ENCODE measurements around the gene C4orf51.

C4orf51 gene

DNA sequence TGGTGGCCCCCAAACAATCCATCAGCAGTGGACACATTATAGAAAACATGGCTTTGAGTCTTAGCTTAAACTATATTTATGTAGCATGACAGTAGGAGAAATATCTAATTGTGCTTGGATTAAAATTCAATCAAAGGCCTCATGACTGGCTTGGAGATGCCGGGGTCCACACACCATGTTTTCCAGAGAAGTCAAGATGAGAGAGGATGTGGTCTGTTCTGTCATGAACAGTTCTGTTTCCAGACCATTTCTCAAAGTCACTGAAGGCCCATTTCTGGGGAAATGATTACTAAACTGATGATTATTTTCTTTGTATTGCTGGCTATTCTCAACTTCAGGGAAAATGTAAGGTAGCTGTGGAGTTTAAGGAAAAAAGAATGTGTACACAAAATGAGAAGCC, 76.3 kb downstream of the C4orf51 start:
- DNase-seq (ENCODE audit: insufficient read length, low spot score) (no peak), FAIRE-seq (no peak)
- TF ChIP-seq POLR2A (IDR thresholded peaks at IDR 0.05; ENCODE audit: low read depth, low read length) = no peak

DNA sequence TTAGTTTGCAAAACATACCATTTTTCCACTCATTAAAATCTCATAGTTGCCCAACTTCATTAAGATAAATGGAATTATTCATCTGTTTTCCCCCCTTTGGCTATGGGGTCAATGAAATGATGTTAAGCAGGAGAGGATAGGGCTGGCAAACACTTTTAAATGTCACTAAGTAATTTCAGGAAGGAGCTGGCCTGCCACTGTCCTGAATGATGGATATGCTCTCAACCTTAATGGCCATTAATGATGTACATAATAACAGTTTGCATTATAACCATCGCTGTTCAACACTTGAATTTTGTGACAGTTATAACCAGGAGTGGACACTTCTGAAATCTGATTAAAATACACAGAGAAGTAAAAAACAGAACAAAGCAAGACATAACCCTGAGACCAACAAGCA, 77.2 kb downstream of the C4orf51 start:
- TF ChIP-seq POLR2A (IDR thresholded peaks at IDR 0.05; ENCODE audit: low read depth, low read length) = no peak
- no peak for FAIRE-seq
- no peak for DNase-seq (ENCODE audit: insufficient read length, low spot score)

DNA sequence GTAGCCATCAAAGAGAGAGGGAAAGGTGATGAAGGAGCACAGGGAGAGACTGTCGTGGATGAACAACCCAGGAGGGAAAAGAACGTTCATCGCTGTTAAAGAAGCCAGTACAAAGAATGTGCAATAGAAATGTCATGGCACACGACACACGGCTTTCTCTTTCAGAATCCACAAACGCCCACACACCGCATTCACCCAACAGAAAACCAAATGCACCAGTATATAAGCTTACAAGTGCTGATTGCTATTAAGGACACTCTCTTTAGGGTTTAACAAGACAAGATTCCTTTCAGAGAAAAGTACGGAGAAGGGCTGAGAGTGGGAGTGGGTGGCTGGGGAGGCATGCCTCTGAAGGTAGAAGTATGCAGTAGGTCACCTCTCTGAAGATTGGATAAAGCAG, 80.2 kb downstream of the C4orf51 start:
- FAIRE-seq = no peak
- TF ChIP-seq POLR2A (IDR thresholded peaks at IDR 0.05; ENCODE audit: low read depth, low read length) = no peak
- DNase-seq (ENCODE audit: insufficient read length, low spot score) = no peak

DNA sequence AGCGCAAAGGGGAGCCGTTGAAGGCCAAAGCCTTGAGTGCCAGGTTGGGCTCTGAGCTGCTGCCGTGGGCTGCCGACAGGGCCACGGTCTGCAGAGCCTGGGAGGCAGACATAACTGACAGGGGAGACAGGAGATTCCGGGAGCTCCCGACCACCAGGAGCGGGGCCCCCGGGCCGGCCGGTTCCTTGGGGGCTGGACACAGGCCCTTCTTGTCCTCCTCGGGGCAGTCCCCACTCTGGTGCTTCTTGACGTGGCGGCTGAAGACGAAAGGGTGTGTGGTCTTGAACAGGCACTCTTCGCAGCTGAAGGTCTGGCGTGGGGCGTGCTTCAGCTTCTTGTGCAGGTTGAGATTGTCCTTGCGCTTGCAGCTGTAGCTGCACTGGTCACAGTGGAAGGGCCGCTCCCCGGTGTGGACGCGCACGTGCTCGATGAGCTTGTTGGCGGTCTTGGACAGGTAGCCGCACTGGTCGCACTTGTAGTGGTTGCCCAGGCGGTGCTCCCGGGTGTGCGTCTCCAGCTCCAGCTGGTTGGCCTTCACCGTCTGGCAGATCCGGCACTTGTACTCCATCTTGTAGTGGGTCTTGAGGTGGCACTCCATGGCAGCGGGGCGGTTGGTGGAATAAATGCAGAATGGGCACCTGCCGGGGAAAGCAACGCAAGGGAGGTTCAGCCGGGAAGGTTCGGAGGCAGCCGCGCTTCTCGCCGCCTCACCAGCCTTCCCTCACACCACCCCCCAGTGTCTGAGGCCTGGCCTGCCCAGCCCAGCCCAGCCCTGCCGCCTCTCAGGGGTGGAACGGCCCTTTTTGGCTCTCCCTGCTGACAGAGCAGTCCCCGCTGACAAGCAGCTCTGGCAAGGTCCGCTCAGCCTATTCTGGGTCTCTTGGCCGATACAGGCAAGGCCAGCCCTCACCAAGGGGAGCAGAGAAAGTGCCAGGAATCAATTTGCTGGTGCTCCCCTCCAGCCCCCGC, 81.3 kb downstream of the C4orf51 start:
- TF ChIP-seq POLR2A (IDR thresholded peaks at IDR 0.05; ENCODE audit: low read depth, low read length) = no peak
- FAIRE-seq (no peak), DNase-seq (ENCODE audit: insufficient read length, low spot score) (no peak)

DNA sequence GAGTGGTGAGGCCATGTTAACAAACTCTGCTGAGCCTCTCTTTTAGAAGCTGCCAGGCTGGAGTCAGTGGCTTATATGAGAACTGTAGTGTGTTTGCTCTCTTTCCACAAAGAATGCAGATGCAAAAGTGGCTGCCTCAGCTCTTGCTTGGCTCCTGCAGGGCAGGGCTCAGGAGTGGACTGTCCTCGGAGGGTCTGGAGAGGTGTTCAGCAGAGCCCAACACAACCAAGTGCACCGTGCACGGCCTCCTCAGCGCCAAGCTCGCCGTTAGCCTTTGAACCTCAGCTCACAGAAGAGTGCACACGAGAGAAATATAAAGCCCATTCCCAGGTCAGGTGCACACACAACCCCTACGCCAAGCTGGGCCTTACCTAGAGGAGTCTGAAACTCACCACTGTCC, 82.8 kb downstream of the C4orf51 start:
- no peak for TF ChIP-seq POLR2A (IDR thresholded peaks at IDR 0.05; ENCODE audit: low read depth, low read length)
- FAIRE-seq (no peak), DNase-seq (ENCODE audit: insufficient read length, low spot score) (no peak)

DNA sequence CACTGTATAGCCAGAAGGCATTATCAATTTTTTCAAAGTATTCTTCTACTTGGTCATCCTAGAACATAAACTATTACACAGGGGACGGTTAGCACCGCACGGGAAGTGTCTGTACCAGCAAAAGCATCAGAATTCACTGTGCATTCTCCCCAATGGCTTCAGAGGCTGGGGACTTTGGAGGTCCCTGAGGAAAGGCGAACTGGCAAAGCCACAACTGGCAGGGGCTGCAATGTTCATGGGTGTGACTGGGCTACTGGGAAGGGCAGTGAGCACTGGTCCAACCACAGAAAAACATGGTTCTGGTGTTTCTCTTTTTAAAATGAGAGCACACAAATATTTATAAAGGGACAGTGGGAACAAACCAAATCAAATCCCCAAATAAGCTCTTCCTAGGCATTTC, 83.5 kb downstream of the C4orf51 start:
- no peak for FAIRE-seq

GRCh38 chr4:145766273-145766672, 86.3 kb downstream of the C4orf51 start:
- no peak for TF ChIP-seq POLR2A (IDR thresholded peaks at IDR 0.05; ENCODE audit: low read depth, low read length)
- FAIRE-seq (no peak), DNase-seq (ENCODE audit: insufficient read length, low spot score) (no peak)

More for the DNA sequence above, 83.5 kb downstream of the C4orf51 start:
- DNase-seq (ENCODE audit: insufficient read length, low spot score) = no peak
- TF ChIP-seq POLR2A (IDR thresholded peaks at IDR 0.05; ENCODE audit: low read depth, low read length) = no peak

DNA sequence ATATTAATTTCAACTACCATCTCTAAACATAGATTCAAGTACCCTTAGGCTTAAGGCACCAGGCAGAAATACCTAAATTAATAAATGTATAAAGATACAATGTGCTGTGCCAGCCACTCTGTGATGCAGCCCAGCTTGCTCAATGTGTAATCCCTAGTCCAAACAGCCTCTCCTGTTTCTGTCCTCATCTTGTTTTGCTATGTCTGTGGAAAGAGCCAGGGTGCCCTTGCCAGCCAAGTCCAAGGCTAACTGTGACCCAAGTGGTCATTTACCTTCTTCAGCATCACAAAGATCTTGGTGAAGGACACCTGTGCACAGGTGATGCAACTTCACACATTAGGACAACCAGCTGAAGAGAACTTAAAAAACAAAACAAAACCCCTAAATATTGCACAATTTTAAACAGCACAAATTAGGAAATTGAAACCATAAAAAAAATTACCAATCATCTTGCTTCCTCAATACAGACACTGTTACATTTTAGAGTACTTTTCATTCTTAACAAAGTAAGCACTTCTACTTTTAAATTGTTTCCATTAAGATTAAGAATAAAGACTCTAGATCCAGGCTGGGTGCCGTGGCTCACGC, 89.6 kb downstream of the C4orf51 start:
- DNase-seq (ENCODE audit: insufficient read length, low spot score) (no peak), FAIRE-seq (no peak)

GRCh38 chr4:145770124-145770523, 90.2 kb downstream of the C4orf51 start:
- TF ChIP-seq POLR2A (IDR thresholded peaks at IDR 0.05; ENCODE audit: low read depth, low read length) = no peak
- FAIRE-seq (no peak), DNase-seq (ENCODE audit: insufficient read length, low spot score) (no peak)

More for the DNA sequence above, 89.6 kb downstream of the C4orf51 start:
- TF ChIP-seq POLR2A (IDR thresholded peaks at IDR 0.05; ENCODE audit: low read depth, low read length) = no peak

GRCh38 chr4:145772347-145772746, 92.4 kb downstream of the C4orf51 start:
- DNase-seq (ENCODE audit: insufficient read length, low spot score) (no peak), FAIRE-seq (no peak)
- TF ChIP-seq POLR2A (IDR thresholded peaks at IDR 0.05; ENCODE audit: low read depth, low read length) = no peak

GRCh38 chr4:145773581-145774234, 93.8 kb downstream of the C4orf51 start:
- no peak for TF ChIP-seq POLR2A (IDR thresholded peaks at IDR 0.05; ENCODE audit: low read depth, low read length)
- DNase-seq (ENCODE audit: insufficient read length, low spot score) = no peak
- FAIRE-seq = no peak

DNA sequence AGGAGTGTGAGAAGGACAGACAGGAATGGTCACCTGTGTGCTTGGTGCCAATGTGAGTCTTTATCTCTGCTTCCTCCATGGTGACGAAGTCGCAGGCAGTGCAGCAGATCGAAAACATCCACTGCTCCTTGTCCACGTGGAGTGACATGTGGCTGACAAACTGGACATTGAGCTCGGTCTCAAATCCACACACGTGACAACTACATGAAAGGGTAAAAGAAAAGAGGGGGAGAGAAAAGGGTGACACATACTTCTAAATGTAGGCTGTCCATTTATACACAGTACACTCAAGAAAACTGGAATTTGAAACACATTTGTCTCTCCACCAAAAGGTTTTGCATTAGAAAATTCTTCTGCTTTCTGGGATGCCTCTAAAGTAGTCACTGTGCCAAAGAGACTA, 94.5 kb downstream of the C4orf51 start:
- no peak for TF ChIP-seq POLR2A (IDR thresholded peaks at IDR 0.05; ENCODE audit: low read depth, low read length)
- DNase-seq (ENCODE audit: insufficient read length, low spot score) (no peak), FAIRE-seq (no peak)

DNA sequence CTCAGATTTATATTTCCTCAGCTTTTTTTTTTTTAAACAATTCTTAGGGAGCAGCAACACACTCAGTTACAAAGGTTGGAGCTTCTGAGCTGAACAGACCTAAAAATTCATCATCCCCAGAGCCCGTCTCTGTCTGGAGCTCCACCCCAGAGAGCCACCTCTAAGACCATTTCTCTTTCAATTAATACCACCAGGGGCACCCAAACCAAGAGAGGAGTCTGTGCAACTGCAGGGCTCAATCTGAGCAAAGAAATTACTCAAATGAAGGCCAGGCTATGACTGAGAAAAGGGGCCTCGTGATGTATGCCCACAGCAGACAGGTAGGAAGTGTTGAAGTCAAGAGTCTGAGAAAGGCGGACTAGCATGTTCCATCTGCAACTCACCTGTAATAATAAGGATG, 95.5 kb downstream of the C4orf51 start:
- DNase-seq (ENCODE audit: insufficient read length, low spot score) (no peak), FAIRE-seq (no peak)
- TF ChIP-seq POLR2A (IDR thresholded peaks at IDR 0.05; ENCODE audit: low read depth, low read length) = no peak

GRCh38 chr4:145776208-145776607, 96.3 kb downstream of the C4orf51 start:
- DNase-seq (ENCODE audit: insufficient read length, low spot score) (no peak), FAIRE-seq (no peak)
- TF ChIP-seq POLR2A (IDR thresholded peaks at IDR 0.05; ENCODE audit: low read depth, low read length) = no peak

Data from H54 (cell line).